Hepatocyte (in vitro differentiated cells): Measurements from ENCODE around the gene AMDHD2. TPM values are rescaled to one million over a fixed set of nuclear protein-coding genes. Genes with fewer than 3 reads are reported as not detected.

Experiments
- DNase-seq: peaks from one replicate; pipeline ENCODE4 v3.0.0-alpha.2; 2016; ENCODE audit warnings: low spot score
- H2AFZ ChIP-seq: fragments of 200-600 bp; sonication (generic); 2 replicates; pipeline ENCODE4 v1.6.0; 2016; ENCODE audit warnings: antibody characterized with exemption, mild to moderate bottlenecking
- H3K27ac ChIP-seq: fragments of 200-600 bp; sonication (generic); 2 replicates; pipeline ENCODE4 v1.5.1; 2016; ENCODE audit warnings: mild to moderate bottlenecking
- H3K27me3 ChIP-seq: fragments of 200-600 bp; sonication (generic); 2 replicates; pipeline ENCODE4 v1.6.1; 2016
- H3K36me3 ChIP-seq: fragments of 200-600 bp; sonication (generic); replicated peaks from 2 replicates; pipeline ENCODE4 v1.5.1; 2016; ENCODE audit warnings: low read depth; ENCODE audit not compliant: insufficient read depth
- H3K4me1 ChIP-seq: fragments of 200-600 bp; sonication (generic); 2 replicates; pipeline ENCODE4 v1.5.1; 2016; ENCODE audit warnings: mild to moderate bottlenecking, moderate library complexity; ENCODE audit not compliant: insufficient read depth
- H3K4me2 ChIP-seq: fragments of 200-600 bp; sonication (generic); 2 replicates; pipeline ENCODE4 v1.6.0; 2016
- H3K4me3 ChIP-seq: fragments of 200-600 bp; sonication (generic); 2 replicates; pipeline ENCODE4 v1.5.1; 2016; ENCODE audit warnings: mild to moderate bottlenecking
- H3K79me2 ChIP-seq: fragments of 200-600 bp; sonication (generic); 2 replicates; pipeline ENCODE4 v1.6.0; 2017; ENCODE audit warnings: mild to moderate bottlenecking
- H3K9me2 ChIP-seq: fragments of 200-600 bp; sonication (generic); replicated peaks from 2 replicates; pipeline ENCODE4 v1.6.0; 2017; ENCODE audit warnings: mild to moderate bottlenecking; ENCODE audit not compliant: insufficient read depth
- H3K9me3 ChIP-seq: fragments of 200-600 bp; sonication (generic); 2 replicates; pipeline ENCODE4 v1.5.1; 2016; ENCODE audit warnings: low read depth, mild to moderate bottlenecking
- H4K20me1 ChIP-seq: fragments of 200-600 bp; sonication (generic); 2 replicates; pipeline ENCODE4 v1.6.0; 2016; ENCODE audit warnings: mild to moderate bottlenecking; ENCODE audit not compliant: insufficient read depth, poor library complexity, severe bottlenecking
- CTCF ChIP-seq: fragments of 200-600 bp; sonication (generic); IDR thresholded peaks from 2 replicates; pipeline ENCODE4 v1.5.1; 2016; ENCODE audit warnings: antibody characterized with exemption, mild to moderate bottlenecking; ENCODE audit not compliant: poor library complexity
- EZH2 ChIP-seq: fragments of 200-600 bp; sonication (generic); IDR thresholded peaks from 2 replicates; pipeline ENCODE4 v1.6.1; 2016; ENCODE audit warnings: antibody characterized with exemption, mild to moderate bottlenecking, borderline replicate concordance
- EZH2phosphoT487 ChIP-seq: fragments of 200-600 bp; sonication (generic); IDR thresholded peaks from one replicate; pipeline ENCODE4 v1.6.1; 2018; ENCODE audit warnings: antibody characterized with exemption, mild to moderate bottlenecking, low read depth, moderate library complexity; ENCODE audit not compliant: unreplicated experiment, severe bottlenecking
- WGBS: methylation state at CpG from one replicate; pipeline ENCODE4 v1.1.6; 2016; ENCODE audit warnings: low lambda C conversion rate; ENCODE audit errors: missing lambda C conversion rate; 5-methylcytosine and 5-hydroxymethylcytosine counted together
- polyA plus RNA-seq: library from polyadenylated mRNA; unstranded; fragments of >200 nt; fragmentation: Nextera tagmentation; extraction: Ambion mirVana; gene quantifications from 2 replicates; pipeline ENCODE4 v1.2.1, GENCODE V29; 2016
- total RNA-seq: library from RNA; depleted of rRNA; stranded (reverse); fragments of >200 nt; gene quantifications from 2 replicates; pipeline ENCODE4 v1.2.3, GENCODE V29; 2014

AMDHD2 gene
- total and polyA plus RNA-seq, 2 experiments from 2014 or later = 43.6 to 70.8 TPM

- Histone ChIP-seq H3K4me3 (no peak overlapping the region), H3K9me3 (no peaks in the 10 kb centered on the region), H3K9me2 (no peaks in the 10 kb centered on the region), H4K20me1 (peaks cover 11% of the 10 kb centered on the region), H3K4me2 (no peak overlapping the region), H2AFZ (no peak overlapping the region), H3K27ac (peak overlapping the region; percentile 56), H3K36me3 (no peaks in the 10 kb centered on the region), H3K27me3 (no peaks in the 10 kb centered on the region), H3K79me2 (peaks cover 79% of the 10 kb centered on the region), H3K4me1 (peaks cover 19% of the 10 kb centered on the region)
- 95% methylated on average over 16 of the region's 16 CpGs for WGBS
- DNase-seq = no peak
- TF ChIP-seq EZH2phosphoT487 (no peak), CTCF (no peak), EZH2 (no peak)
Observed at GRCh38 chr16:2483939-2484897, 36.0 kb upstream of the AMDHD2 start.

- Histone ChIP-seq H4K20me1 (peaks cover 17% of the 10 kb centered on the region), H3K4me2 (no peak overlapping the region), H3K4me3 (no peak overlapping the region), H3K36me3 (no peaks in the 10 kb centered on the region), H2AFZ (no peak overlapping the region), H3K4me1 (peaks cover 19% of the 10 kb centered on the region), H3K79me2 (peaks cover 78% of the 10 kb centered on the region), H3K9me2 (no peaks in the 10 kb centered on the region), H3K27me3 (no peaks in the 10 kb centered on the region), H3K27ac (peak overlapping the region; percentile 56), H3K9me3 (no peaks in the 10 kb centered on the region)
- peak; percentile 58 for DNase-seq
- 72% methylated on average over 13 of the region's 13 CpGs for WGBS
- TF ChIP-seq CTCF = no peak
- TF ChIP-seq EZH2 = no peak
- TF ChIP-seq EZH2phosphoT487 = no peak
Observed at GRCh38 chr16:2484898-2485508, 35.2 kb upstream of the AMDHD2 start.

- no peak overlapping the region for H2AFZ ChIP-seq
- WGBS = 94% methylated on average over 30 of the region's 33 CpGs
Observed at GRCh38 chr16:2485811-2486507, 34.2 kb upstream of the AMDHD2 start.

More at GRCh38 chr16:2485811-2486507, 34.2 kb upstream of the AMDHD2 start:
- no peak for DNase-seq
- H3K4me3 ChIP-seq = no peak overlapping the region
- H3K79me2 ChIP-seq = peaks cover 76% of the 10 kb centered on the region
- H3K4me2 ChIP-seq = no peak overlapping the region
- peaks cover 19% of the 10 kb centered on the region for H3K4me1 ChIP-seq
- no peaks in the 10 kb centered on the region for H3K36me3 ChIP-seq
- H3K27me3 ChIP-seq = no peaks in the 10 kb centered on the region
- H3K27ac ChIP-seq = no peak overlapping the region
- peaks cover 10% of the 10 kb centered on the region for H4K20me1 ChIP-seq
- no peaks in the 10 kb centered on the region for H3K9me3 ChIP-seq
- H3K9me2 ChIP-seq = no peaks in the 10 kb centered on the region
- TF ChIP-seq EZH2 (no peak), CTCF (no peak), EZH2phosphoT487 (no peak)
